Measurements from ENCODE around the gene FIP1L1. TPM values are rescaled to one million over a fixed set of nuclear protein-coding genes. Genes with fewer than 3 reads are reported as not detected.
"Not testable (repeated sequence)": the region's sequence is repeated elsewhere in the genome, so short reads cannot be mapped to it uniquely, and the experiment has no call there.

FIP1L1 gene, protein sequence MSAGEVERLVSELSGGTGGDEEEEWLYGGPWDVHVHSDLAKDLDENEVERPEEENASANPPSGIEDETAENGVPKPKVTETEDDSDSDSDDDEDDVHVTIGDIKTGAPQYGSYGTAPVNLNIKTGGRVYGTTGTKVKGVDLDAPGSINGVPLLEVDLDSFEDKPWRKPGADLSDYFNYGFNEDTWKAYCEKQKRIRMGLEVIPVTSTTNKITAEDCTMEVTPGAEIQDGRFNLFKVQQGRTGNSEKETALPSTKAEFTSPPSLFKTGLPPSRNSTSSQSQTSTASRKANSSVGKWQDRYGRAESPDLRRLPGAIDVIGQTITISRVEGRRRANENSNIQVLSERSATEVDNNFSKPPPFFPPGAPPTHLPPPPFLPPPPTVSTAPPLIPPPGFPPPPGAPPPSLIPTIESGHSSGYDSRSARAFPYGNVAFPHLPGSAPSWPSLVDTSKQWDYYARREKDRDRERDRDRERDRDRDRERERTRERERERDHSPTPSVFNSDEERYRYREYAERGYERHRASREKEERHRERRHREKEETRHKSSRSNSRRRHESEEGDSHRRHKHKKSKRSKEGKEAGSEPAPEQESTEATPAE
- polyA plus RNA-seq (89.0 and 94.5 TPM in 2 replicates), polyA minus RNA-seq (161 and 171 TPM in 2 replicates)

DNA sequence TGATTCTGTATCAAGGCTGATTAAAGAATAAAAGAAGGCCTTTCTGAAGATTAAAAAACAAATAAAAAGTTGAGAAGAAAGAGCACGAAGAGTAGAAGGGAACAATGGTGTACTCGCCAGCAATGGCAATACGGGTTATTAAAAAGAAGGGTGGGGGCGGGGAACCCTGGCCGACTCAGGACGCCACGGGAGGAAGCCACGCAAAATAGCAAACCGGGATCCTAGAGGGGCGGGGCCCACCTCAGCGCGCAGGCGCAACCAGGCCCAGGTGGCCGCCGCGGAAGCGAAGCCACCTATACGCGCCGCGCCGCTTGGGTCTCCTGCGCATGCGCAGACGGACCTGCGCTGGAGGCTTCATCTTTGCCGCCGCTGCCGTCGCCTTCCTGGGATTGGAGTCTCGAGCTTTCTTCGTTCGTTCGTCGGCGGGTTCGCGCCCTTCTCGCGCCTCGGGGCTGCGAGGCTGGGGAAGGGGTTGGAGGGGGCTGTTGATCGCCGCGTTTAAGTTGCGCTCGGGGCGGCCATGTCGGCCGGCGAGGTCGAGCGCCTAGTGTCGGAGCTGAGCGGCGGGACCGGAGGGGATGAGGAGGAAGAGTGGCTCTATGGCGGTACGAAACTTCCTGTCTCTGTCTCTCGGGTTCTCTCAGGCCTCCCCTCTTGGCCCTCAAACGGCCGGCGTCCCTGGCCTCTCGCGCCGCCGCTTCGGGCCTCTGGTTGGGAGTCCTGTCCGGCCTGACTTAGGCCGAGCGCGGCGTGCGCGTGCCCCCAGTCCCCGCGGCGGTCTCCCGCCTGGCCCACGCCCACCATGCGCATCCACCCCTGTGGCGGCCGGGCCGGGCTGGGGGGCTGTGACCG is at the start of gene FIP1L1:
Gene FIP1L1, plus strand, starts transcription at position 323 of the 852 bp plus-strand sequence. Its CDS starts 198 bp downstream, at position 521.
- Histone ChIP-seq H3K79me2 (replicated peaks; ENCODE audit: insufficient read depth, low read length) (peaks cover 42% of the 10 kb centered on the region), H3K36me3 (ENCODE audit: insufficient read depth, low read length) (no peaks in the 10 kb centered on the region), H3K4me2 (ENCODE audit: low read length) (peak within 1 kb of the TSS; percentile 81), H3K27me3 (ENCODE audit: insufficient read depth, low read depth, low read length) (no peaks in the 10 kb centered on the region), H3K9me2 (ENCODE audit: insufficient read depth, low read length) (no peaks in the 10 kb centered on the region), H3K9ac (ENCODE audit: low read length) (peak within 1 kb of the TSS; percentile 84), H3K27ac (ENCODE audit: low read length) (peak within 1 kb of the TSS; percentile 76), H2AFZ (ENCODE audit: low read depth, low read length) (peak within 1 kb of the TSS; percentile 84), H3K9me3 (ENCODE audit: low read length) (no peaks in the 10 kb centered on the region), H3F3A (ENCODE audit: insufficient read depth, low read length, poor library complexity, severe bottlenecking) (no peaks in the 10 kb centered on the region), H4K20me1 (ENCODE audit: insufficient read depth) (no peaks in the 10 kb centered on the region), H3K4me3 (ENCODE audit: low read length) (peak within 1 kb of the TSS; percentile 91)
- TF ChIP-seq TAF1 (IDR thresholded peaks at IDR 0.05; ENCODE audit: low read depth), result peak; percentile 40
- no peak for TF ChIP-seq SMC3 (conservative IDR thresholded peaks at IDR 0.05; ENCODE audit: poor library complexity)
- TF ChIP-seq EZH2 (IDR thresholded peaks at IDR 0.05; ENCODE audit: borderline replicate concordance, insufficient read depth, low read length, poor library complexity, severe bottlenecking), result no peak
- TF ChIP-seq EP300 (conservative IDR thresholded peaks at IDR 0.05; ENCODE audit: poor library complexity, severe bottlenecking), result peak; percentile 22
- peak; percentile 80 for TF ChIP-seq MXI1 (conservative IDR thresholded peaks at IDR 0.05; ENCODE audit: poor library complexity, severe bottlenecking)
- TF ChIP-seq, protein P1, sequence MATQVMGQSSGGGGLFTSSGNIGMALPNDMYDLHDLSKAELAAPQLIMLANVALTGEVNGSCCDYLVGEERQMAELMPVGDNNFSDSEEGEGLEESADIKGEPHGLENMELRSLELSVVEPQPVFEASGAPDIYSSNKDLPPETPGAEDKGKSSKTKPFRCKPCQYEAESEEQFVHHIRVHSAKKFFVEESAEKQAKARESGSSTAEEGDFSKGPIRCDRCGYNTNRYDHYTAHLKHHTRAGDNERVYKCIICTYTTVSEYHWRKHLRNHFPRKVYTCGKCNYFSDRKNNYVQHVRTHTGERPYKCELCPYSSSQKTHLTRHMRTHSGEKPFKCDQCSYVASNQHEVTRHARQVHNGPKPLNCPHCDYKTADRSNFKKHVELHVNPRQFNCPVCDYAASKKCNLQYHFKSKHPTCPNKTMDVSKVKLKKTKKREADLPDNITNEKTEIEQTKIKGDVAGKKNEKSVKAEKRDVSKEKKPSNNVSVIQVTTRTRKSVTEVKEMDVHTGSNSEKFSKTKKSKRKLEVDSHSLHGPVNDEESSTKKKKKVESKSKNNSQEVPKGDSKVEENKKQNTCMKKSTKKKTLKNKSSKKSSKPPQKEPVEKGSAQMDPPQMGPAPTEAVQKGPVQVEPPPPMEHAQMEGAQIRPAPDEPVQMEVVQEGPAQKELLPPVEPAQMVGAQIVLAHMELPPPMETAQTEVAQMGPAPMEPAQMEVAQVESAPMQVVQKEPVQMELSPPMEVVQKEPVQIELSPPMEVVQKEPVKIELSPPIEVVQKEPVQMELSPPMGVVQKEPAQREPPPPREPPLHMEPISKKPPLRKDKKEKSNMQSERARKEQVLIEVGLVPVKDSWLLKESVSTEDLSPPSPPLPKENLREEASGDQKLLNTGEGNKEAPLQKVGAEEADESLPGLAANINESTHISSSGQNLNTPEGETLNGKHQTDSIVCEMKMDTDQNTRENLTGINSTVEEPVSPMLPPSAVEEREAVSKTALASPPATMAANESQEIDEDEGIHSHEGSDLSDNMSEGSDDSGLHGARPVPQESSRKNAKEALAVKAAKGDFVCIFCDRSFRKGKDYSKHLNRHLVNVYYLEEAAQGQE (IDR thresholded peaks at IDR 0.05; ENCODE audit: borderline replicate concordance), result peak; percentile 73
- peak; percentile 47 for TF ChIP-seq RAD21 (conservative IDR thresholded peaks at IDR 0.05)
- peak; percentile 87 for TF ChIP-seq POLR2AphosphoS5 (IDR thresholded peaks at IDR 0.05)
- no peak for TF ChIP-seq CTCF (IDR thresholded peaks at IDR 0.05; ENCODE audit: poor library complexity, severe bottlenecking)

DNA sequence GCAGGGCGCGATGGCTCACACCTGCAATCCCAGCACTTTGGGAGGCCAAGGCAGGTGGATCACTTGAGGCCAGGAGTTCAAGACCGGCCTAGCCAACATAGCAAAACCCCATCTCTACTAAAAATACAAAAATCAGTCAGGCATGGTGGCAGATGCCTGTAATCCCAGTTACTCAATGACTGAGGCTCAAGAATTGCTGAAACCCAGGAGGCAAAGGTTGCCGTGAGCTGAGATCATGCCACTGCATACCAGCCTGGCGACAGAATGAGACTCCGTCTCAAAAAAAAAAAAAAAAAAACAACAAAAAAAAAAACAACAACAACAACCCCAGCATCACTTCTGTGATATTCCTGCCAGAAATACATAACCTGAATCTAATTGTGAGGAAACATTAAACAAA is 42.5 kb upstream of the FIP1L1 start:
- H3K9me2 ChIP-seq (ENCODE audit: insufficient read depth, low read length); H3K4me2 ChIP-seq (ENCODE audit: low read length); H2AFZ ChIP-seq (ENCODE audit: low read depth, low read length); H3K4me3 ChIP-seq (ENCODE audit: low read length); H3K36me3 ChIP-seq (ENCODE audit: insufficient read depth, low read length); H3K79me2 ChIP-seq (replicated peaks; ENCODE audit: insufficient read depth, low read length); H3K27me3 ChIP-seq (ENCODE audit: insufficient read depth, low read depth, low read length); H3K9me3 ChIP-seq (ENCODE audit: low read length); H3K27ac ChIP-seq (ENCODE audit: low read length); H3F3A ChIP-seq (ENCODE audit: insufficient read depth, low read length, poor library complexity, severe bottlenecking); H4K20me1 ChIP-seq (ENCODE audit: insufficient read depth); H3K9ac ChIP-seq (ENCODE audit: low read length): not testable (repeated sequence)

GRCh38 chr4:53340145-53340544 is 37.3 kb upstream of the FIP1L1 start:
- H3K9ac ChIP-seq (ENCODE audit: low read length); H3K9me3 ChIP-seq (ENCODE audit: low read length); H2AFZ ChIP-seq (ENCODE audit: low read depth, low read length); H3K27ac ChIP-seq (ENCODE audit: low read length); H3K79me2 ChIP-seq (replicated peaks; ENCODE audit: insufficient read depth, low read length); H3K9me2 ChIP-seq (ENCODE audit: insufficient read depth, low read length); H3K4me3 ChIP-seq (ENCODE audit: low read length); H3K4me2 ChIP-seq (ENCODE audit: low read length); H3K27me3 ChIP-seq (ENCODE audit: insufficient read depth, low read depth, low read length); H3K36me3 ChIP-seq (ENCODE audit: insufficient read depth, low read length); H3F3A ChIP-seq (ENCODE audit: insufficient read depth, low read length, poor library complexity, severe bottlenecking); H4K20me1 ChIP-seq (ENCODE audit: insufficient read depth): not testable (repeated sequence)

GRCh38 chr4:53346392-53346791 is 31.0 kb upstream of the FIP1L1 start:
- H3K4me3 ChIP-seq (ENCODE audit: low read length); H3K9me3 ChIP-seq (ENCODE audit: low read length); H3K27me3 ChIP-seq (ENCODE audit: insufficient read depth, low read depth, low read length); H3K9ac ChIP-seq (ENCODE audit: low read length); H3K36me3 ChIP-seq (ENCODE audit: insufficient read depth, low read length); H3K79me2 ChIP-seq (replicated peaks; ENCODE audit: insufficient read depth, low read length); H2AFZ ChIP-seq (ENCODE audit: low read depth, low read length); H3K4me2 ChIP-seq (ENCODE audit: low read length); H3F3A ChIP-seq (ENCODE audit: insufficient read depth, low read length, poor library complexity, severe bottlenecking); H4K20me1 ChIP-seq (ENCODE audit: insufficient read depth); H3K9me2 ChIP-seq (ENCODE audit: insufficient read depth, low read length); H3K27ac ChIP-seq (ENCODE audit: low read length): not testable (repeated sequence)
